HTERT RPE-1 (cell line): ENCODE results near the gene LATS1.
"Not testable (repeated sequence)": the region's sequence is repeated elsewhere in the genome, so short reads cannot be mapped to it uniquely, and the experiment has no call there.

Source experiments
- in situ Hi-C: fragments of 300-500 bp; cut with MboI; formaldehyde crosslinking; loops from 4 replicates; pipeline ENCODE4 v1.14.3; 2020; ENCODE audit warnings: low sequenced_read_pairs

Gene LATS1

GRCh38 chr6:149717588-149718458, at the start of gene LATS1:
TSS of gene LATS1 (minus strand) at chr6:149718101. CDS start at chr6:149702126, 15,975 bp downstream.
- in situ Hi-C loops = no loop called here

- in situ Hi-C loops = no loop called here
Observed at GRCh38 chr6:149766156-149766769, 48.4 kb upstream of the LATS1 start.

- in situ Hi-C loops = no loop called here
Observed at GRCh38 chr6:149763866-149764265, 46.0 kb upstream of the LATS1 start.

- in situ Hi-C loops = no loop called here
Observed at GRCh38 chr6:149761438-149761837, 43.5 kb upstream of the LATS1 start.

- in situ Hi-C loops = no loop called here
Observed at GRCh38 chr6:149756261-149756636, 38.3 kb upstream of the LATS1 start.

- in situ Hi-C loops = no loop called here
Observed at GRCh38 chr6:149755300-149756260, 37.7 kb upstream of the LATS1 start.

- in situ Hi-C loops = no loop called here
Observed at GRCh38 chr6:149754548-149754947, 36.6 kb upstream of the LATS1 start.

GRCh38 chr6:149753374-149753637, 35.4 kb upstream of the LATS1 start:
- in situ Hi-C loops = not testable (repeated sequence)

GRCh38 chr6:149752600-149753373, 34.9 kb upstream of the LATS1 start:
- in situ Hi-C loops = no loop called here

GRCh38 chr6:149751920-149752319, 34.0 kb upstream of the LATS1 start:
- in situ Hi-C loops = not testable (repeated sequence)

GRCh38 chr6:149751239-149751638, 33.3 kb upstream of the LATS1 start:
- in situ Hi-C loops = no loop called here

- in situ Hi-C loops = no loop called here
Observed at GRCh38 chr6:149750136-149750609, 32.3 kb upstream of the LATS1 start.

GRCh38 chr6:149749594-149750135, 31.8 kb upstream of the LATS1 start, which contains the start of gene PCMT1:
TSS of gene PCMT1 (plus strand) at chr6:149749741. CDS start at chr6:149749902, 161 bp downstream.
- in situ Hi-C loops = no loop called here

GRCh38 chr6:149749082-149749593, 31.2 kb upstream of the LATS1 start:
- in situ Hi-C loops = not testable (repeated sequence)

GRCh38 chr6:149746147-149746946, 28.4 kb upstream of the LATS1 start, which contains the start of gene NUP43:
TSS of gene NUP43 (minus strand) at chr6:149746529. CDS start at chr6:149746495, 34 bp downstream.
- in situ Hi-C loops = no loop called here

GRCh38 chr6:149745252-149745651, 27.4 kb upstream of the LATS1 start:
- in situ Hi-C loops = not testable (repeated sequence)

- in situ Hi-C loops = no loop called here
Observed at GRCh38 chr6:149734915-149735314, 17.0 kb upstream of the LATS1 start.

- in situ Hi-C loops = no loop called here
Observed at GRCh38 chr6:149733089-149733720, 15.3 kb upstream of the LATS1 start.
